Suprapubic skin (tissue), 4 donors: ENCODE measurements around the gene CSTF3.

Source experiments
- POLR2A ChIP-seq, 2 donors: fragments of 450-650 bp; IDR thresholded peaks; one replicate each; pipeline ENCODE4 v1.6.1; 2017; ENCODE audit warnings: antibody characterized with exemption in 2 of 2, mild to moderate bottlenecking in 2 of 2, moderate library complexity in 2 of 2
- POLR2AphosphoS5 ChIP-seq, 3 donors: sonication (generic); formaldehyde crosslinking; IDR thresholded peaks; one replicate each; pipeline ENCODE4 v1.6.1; 2017; ENCODE audit warnings: antibody characterized with exemption in 3 of 3
- TF ChIP-seq, protein P1 (sequence below), 2 donors: fragments of 200-600 bp in 1 of 2; fragments of 450-650 bp in 1 of 2; sonication (generic) in 1 of 2; IDR thresholded peaks; one replicate each; pipeline ENCODE4 v1.5.1; 2016 to 2019; ENCODE audit warnings: antibody characterized with exemption in 2 of 2, mild to moderate bottlenecking in 1 of 2, moderate library complexity in 1 of 2

- no peak for TF ChIP-seq POLR2AphosphoS5 (IDR thresholded peaks at IDR 0.05)
- TF ChIP-seq, protein P1, sequence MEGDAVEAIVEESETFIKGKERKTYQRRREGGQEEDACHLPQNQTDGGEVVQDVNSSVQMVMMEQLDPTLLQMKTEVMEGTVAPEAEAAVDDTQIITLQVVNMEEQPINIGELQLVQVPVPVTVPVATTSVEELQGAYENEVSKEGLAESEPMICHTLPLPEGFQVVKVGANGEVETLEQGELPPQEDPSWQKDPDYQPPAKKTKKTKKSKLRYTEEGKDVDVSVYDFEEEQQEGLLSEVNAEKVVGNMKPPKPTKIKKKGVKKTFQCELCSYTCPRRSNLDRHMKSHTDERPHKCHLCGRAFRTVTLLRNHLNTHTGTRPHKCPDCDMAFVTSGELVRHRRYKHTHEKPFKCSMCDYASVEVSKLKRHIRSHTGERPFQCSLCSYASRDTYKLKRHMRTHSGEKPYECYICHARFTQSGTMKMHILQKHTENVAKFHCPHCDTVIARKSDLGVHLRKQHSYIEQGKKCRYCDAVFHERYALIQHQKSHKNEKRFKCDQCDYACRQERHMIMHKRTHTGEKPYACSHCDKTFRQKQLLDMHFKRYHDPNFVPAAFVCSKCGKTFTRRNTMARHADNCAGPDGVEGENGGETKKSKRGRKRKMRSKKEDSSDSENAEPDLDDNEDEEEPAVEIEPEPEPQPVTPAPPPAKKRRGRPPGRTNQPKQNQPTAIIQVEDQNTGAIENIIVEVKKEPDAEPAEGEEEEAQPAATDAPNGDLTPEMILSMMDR (IDR thresholded peaks at IDR 0.05), result no peak
- no peak for TF ChIP-seq POLR2A (IDR thresholded peaks at IDR 0.05)
These were observed 96.4 kb downstream of the CSTF3 start for GRCh38 chr11:33064866-33065265.
